Fibroblast of lung (primary cell): ENCODE results near the gene RBFOX1. TPM values are rescaled to one million over a fixed set of nuclear protein-coding genes. Genes with fewer than 3 reads are reported as not detected.

Source experiments
- DNase-seq, 2 donors: peaks; one replicate each; pipeline versions ENCODE4 v3.0.0 to v3.0.0-alpha.2; 2010; ENCODE audit warnings: low read depth in 2 of 2
- H2AFZ ChIP-seq: 2 replicates; pipeline ENCODE4 v1.5.1; 2012; ENCODE audit warnings: low read length, control low read depth, inconsistent platforms
- H3K27ac ChIP-seq: 2 replicates; pipeline ENCODE4 v1.5.1; 2011; ENCODE audit warnings: low read length, control low read depth; ENCODE audit not compliant: insufficient read depth
- H3K27me3 ChIP-seq: 2 replicates; pipeline ENCODE4 v1.5.1; 2011; ENCODE audit warnings: mild to moderate bottlenecking, low read length; ENCODE audit not compliant: control insufficient read depth, insufficient read depth
- H3K36me3 ChIP-seq: 2 replicates; pipeline ENCODE4 v1.5.1; 2011; ENCODE audit warnings: low read length; ENCODE audit not compliant: control insufficient read depth, insufficient read depth
- H3K4me1 ChIP-seq: 2 replicates; pipeline ENCODE4 v1.5.1; 2011; ENCODE audit warnings: low read length; ENCODE audit not compliant: control insufficient read depth, insufficient read depth; ENCODE audit errors: extremely low read depth
- H3K4me2 ChIP-seq: 2 replicates; pipeline ENCODE4 v1.5.1; 2011; ENCODE audit warnings: low read length, control low read depth; ENCODE audit not compliant: insufficient read depth; ENCODE audit errors: extremely low read depth
- H3K4me3 ChIP-seq, 4 experiments: fragments of 200-600 bp in 1 of 4; sonication (generic) in 1 of 4; replicated peaks in 1 of 4; 2 replicates each; pipeline ENCODE4 v1.5.1; 2011 to 2016; ENCODE audit warnings: low read length in 4 of 4, low read depth in 3 of 4, mild to moderate bottlenecking in 3 of 4, control low read depth in 2 of 4, inconsistent platforms in 1 of 4, mixed read lengths in 1 of 4; ENCODE audit not compliant: insufficient read depth in 1 of 4; ENCODE audit errors: control extremely low read depth in 1 of 4
- H3K79me2 ChIP-seq: 2 replicates; pipeline ENCODE4 v1.5.1; 2012; ENCODE audit warnings: mild to moderate bottlenecking, low read length, inconsistent platforms; ENCODE audit not compliant: control insufficient read depth, insufficient read depth
- H3K9ac ChIP-seq: 2 replicates; pipeline ENCODE4 v1.5.1; 2011; ENCODE audit warnings: mild to moderate bottlenecking, low read length, control low read depth; ENCODE audit not compliant: insufficient read depth
- H3K9me3 ChIP-seq: 2 replicates; pipeline ENCODE4 v1.5.1; 2012; ENCODE audit warnings: low read depth, low read length; ENCODE audit not compliant: control insufficient read depth, insufficient read depth
- H4K20me1 ChIP-seq: 2 replicates; pipeline ENCODE4 v1.5.1; 2011; ENCODE audit warnings: low read length; ENCODE audit not compliant: control insufficient read depth, insufficient read depth; ENCODE audit errors: extremely low read depth
- CTCF ChIP-seq, 2 donors: IDR thresholded peaks in 1 of 2; conservative IDR thresholded peaks in 1 of 2; 1 replicate in 1 of 2; 2 replicates in 1 of 2; pipeline ENCODE4 v1.5.1; 2011 to 2012; ENCODE audit warnings: low read length in 2 of 2, control low read depth in 1 of 2, inconsistent platforms in 1 of 2, low read depth in 1 of 2, mild to moderate bottlenecking in 1 of 2
- EZH2 ChIP-seq: IDR thresholded peaks from 2 replicates; pipeline ENCODE4 v1.5.1; 2012; ENCODE audit warnings: low read length, control low read depth, mild to moderate bottlenecking; ENCODE audit errors: missing control alignments
- polyA plus RNA-seq, 2 donors: library from polyadenylated mRNA; depleted of rRNA in 1 of 2; stranded (reverse) in 1 of 2; unstranded in 1 of 2; fragments of >200 nt; gene quantifications; 2 replicates each; pipeline ENCODE4 v1.2.1, GENCODE V29; 2011 to 2012; ENCODE audit warnings: missing spikeins in 1 of 2
- total RNA-seq: library from RNA; depleted of rRNA; stranded (reverse); fragments of >200 nt; gene quantifications from 2 replicates; pipeline ENCODE4 v1.2.1, GENCODE V29; 2014

Gene RBFOX1
- total and polyA plus RNA-seq, 2 donors (not counting 1 experiment from before 2014, with no cell fraction given) = not detected

GRCh38 chr16:7456211-7456610, 123.6 kb downstream of the RBFOX1 start:
- Histone ChIP-seq H3K27me3 (no peaks in the 10 kb centered on the region), H3K9ac (no peak overlapping the region), H3K4me3 (no peak overlapping the region), H3K4me1 (no peaks in the 10 kb centered on the region), H3K9me3 (no peaks in the 10 kb centered on the region), H3K36me3 (no peaks in the 10 kb centered on the region), H2AFZ (no peak overlapping the region), H3K79me2 (no peaks in the 10 kb centered on the region), H4K20me1 (no peaks in the 10 kb centered on the region), H3K4me2 (no peak overlapping the region), H3K27ac (no peak overlapping the region)
- no peak for TF ChIP-seq CTCF (conservative IDR thresholded peaks at IDR 0.05 in 1 of 2, IDR thresholded peaks at IDR 0.05 in 1 of 2; ENCODE audit: low read depth in 1 of 2, low read length in 2 of 2)
- TF ChIP-seq EZH2 = no peak
- DNase-seq = no peak

DNA sequence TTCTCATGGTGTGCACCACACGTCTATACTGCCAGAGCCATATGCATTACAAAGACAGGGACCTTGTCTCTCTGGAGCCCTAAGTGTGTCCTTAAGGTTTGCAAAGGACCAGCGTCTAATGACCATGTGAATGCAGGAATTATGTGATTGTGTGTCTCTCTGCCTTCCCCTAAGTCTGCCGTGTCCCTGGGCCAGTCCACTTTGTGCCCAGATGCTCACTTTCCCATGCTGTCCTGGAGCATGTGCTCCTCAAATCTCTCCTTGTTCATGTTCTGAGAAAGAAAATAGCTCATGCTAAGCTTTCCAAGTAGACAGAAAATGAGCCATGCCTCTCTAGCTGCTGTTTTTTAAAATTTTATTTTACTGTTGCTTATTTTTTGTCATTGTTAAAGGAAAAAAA, 125.5 kb downstream of the RBFOX1 start:
- Histone ChIP-seq H4K20me1 (no peaks in the 10 kb centered on the region), H3K27me3 (no peaks in the 10 kb centered on the region), H2AFZ (no peak overlapping the region), H3K27ac (no peak overlapping the region), H3K9me3 (no peaks in the 10 kb centered on the region), H3K36me3 (no peaks in the 10 kb centered on the region), H3K4me3 (no peak overlapping the region), H3K4me1 (no peaks in the 10 kb centered on the region), H3K79me2 (no peaks in the 10 kb centered on the region), H3K4me2 (no peak overlapping the region), H3K9ac (no peak overlapping the region)
- TF ChIP-seq EZH2 = no peak
- TF ChIP-seq CTCF (conservative IDR thresholded peaks at IDR 0.05 in 1 of 2, IDR thresholded peaks at IDR 0.05 in 1 of 2; ENCODE audit: low read depth in 1 of 2, low read length in 2 of 2) = no peak
- DNase-seq = no peak

- DNase-seq = no peak
- H3K9me3 ChIP-seq = no peaks in the 10 kb centered on the region
- H3K4me3 ChIP-seq = no peak overlapping the region
- no peak overlapping the region for H3K4me2 ChIP-seq
- H3K79me2 ChIP-seq = no peaks in the 10 kb centered on the region
- TF ChIP-seq EZH2 (no peak), CTCF (conservative IDR thresholded peaks at IDR 0.05 in 1 of 2, IDR thresholded peaks at IDR 0.05 in 1 of 2; ENCODE audit: low read depth in 1 of 2, low read length in 2 of 2) (no peak)
- no peaks in the 10 kb centered on the region for H3K27me3 ChIP-seq
- H3K9ac ChIP-seq = no peak overlapping the region
- no peaks in the 10 kb centered on the region for H3K4me1 ChIP-seq
- H3K27ac ChIP-seq = no peak overlapping the region
- H3K36me3 ChIP-seq = no peaks in the 10 kb centered on the region
- H4K20me1 ChIP-seq = no peaks in the 10 kb centered on the region
- no peak overlapping the region for H2AFZ ChIP-seq
Measured at GRCh38 chr16:7470344-7470743, 137.7 kb downstream of the RBFOX1 start.
